H9 (cell line): ENCODE data around the gene WBP1. TPM values are rescaled to one million over a fixed set of nuclear protein-coding genes. Genes with fewer than 3 reads are reported as not detected.

Experiments
- DNase-seq: peaks from one replicate; pipeline ENCODE4 v3.0.0-alpha.2; 2017
- H2AFZ ChIP-seq: one replicate; pipeline ENCODE4 v1.6.1; 2013; ENCODE audit warnings: mild to moderate bottlenecking, low read length, control low read depth, moderate library complexity
- H2AK5ac ChIP-seq: 2 replicates; pipeline ENCODE4 v1.6.1; 2013; ENCODE audit warnings: low read length, control low read depth, mixed read lengths; ENCODE audit not compliant: insufficient read length
- H2BK120ac ChIP-seq: one replicate; pipeline ENCODE4 v1.6.1; 2013; ENCODE audit warnings: low read depth, mild to moderate bottlenecking, low read length, control low read depth, inconsistent platforms; ENCODE audit not compliant: poor library complexity, severe bottlenecking
- H2BK12ac ChIP-seq: 2 replicates; pipeline ENCODE4 v1.6.1; 2013; ENCODE audit warnings: low read length, control low read depth, mixed read lengths, low read depth; ENCODE audit not compliant: insufficient read length
- H2BK15ac ChIP-seq: 2 replicates; pipeline ENCODE4 v1.6.1; 2013; ENCODE audit warnings: low read depth, low read length, control low read depth
- H2BK20ac ChIP-seq: one replicate; pipeline ENCODE4 v1.6.1; 2013; ENCODE audit warnings: low read depth, mild to moderate bottlenecking, low read length, control low read depth, inconsistent platforms; ENCODE audit not compliant: poor library complexity, severe bottlenecking
- H2BK5ac ChIP-seq: 2 replicates; pipeline ENCODE4 v1.6.1; 2013; ENCODE audit warnings: low read length, control low read depth, mixed read lengths; ENCODE audit not compliant: insufficient read length
- H3K14ac ChIP-seq: 2 replicates; pipeline ENCODE4 v1.6.1; 2013; ENCODE audit warnings: low read length, control low read depth; ENCODE audit not compliant: insufficient read depth
- H3K18ac ChIP-seq: 2 replicates; pipeline ENCODE4 v1.6.1; 2013; ENCODE audit warnings: low read depth, mild to moderate bottlenecking, mixed read lengths, low read length, control low read depth; ENCODE audit not compliant: insufficient read length
- H3K23ac ChIP-seq: 2 replicates; pipeline ENCODE4 v1.6.1; 2013; ENCODE audit warnings: low read length, control low read depth, mixed read lengths, low read depth; ENCODE audit not compliant: insufficient read length
- H3K23me2 ChIP-seq: 2 replicates; pipeline ENCODE4 v1.6.1; 2013; ENCODE audit warnings: low read depth, mild to moderate bottlenecking, mixed read lengths, low read length, control low read depth; ENCODE audit not compliant: insufficient read length, poor library complexity, severe bottlenecking
- H3K27ac ChIP-seq: 2 replicates; pipeline ENCODE4 v1.5.1; 2013; ENCODE audit warnings: low read length, control low read depth, mixed read lengths, low read depth; ENCODE audit not compliant: insufficient read length
- H3K27me3 ChIP-seq: 2 replicates; pipeline ENCODE4 v1.6.1; 2013; ENCODE audit warnings: low read length, control low read depth, inconsistent platforms; ENCODE audit not compliant: insufficient read depth
- H3K4ac ChIP-seq: 2 replicates; pipeline ENCODE4 v1.6.1; 2013; ENCODE audit warnings: low read depth, mild to moderate bottlenecking, control low read depth, inconsistent platforms, low read length, moderate library complexity
- H3K4me1 ChIP-seq: 2 replicates; pipeline ENCODE4 v1.6.1; 2013; ENCODE audit warnings: low read length, control low read depth, inconsistent platforms; ENCODE audit not compliant: insufficient read depth
- H3K4me2 ChIP-seq: 2 replicates; pipeline ENCODE4 v1.6.1; 2013; ENCODE audit warnings: low read length, control low read depth, mixed read lengths; ENCODE audit not compliant: insufficient read length, insufficient read depth
- H3K56ac ChIP-seq: 2 replicates; pipeline ENCODE4 v1.6.1; 2013; ENCODE audit warnings: low read depth, mild to moderate bottlenecking, mixed read lengths, low read length, control low read depth; ENCODE audit not compliant: insufficient read length
- H3K79me1 ChIP-seq: 2 replicates; pipeline ENCODE4 v1.6.1; 2013; ENCODE audit warnings: low read depth, mild to moderate bottlenecking, moderate library complexity, low read length, control low read depth, inconsistent platforms; ENCODE audit not compliant: insufficient read depth, poor library complexity, severe bottlenecking
- H3K79me2 ChIP-seq: 2 replicates; pipeline ENCODE4 v1.6.1; 2013; ENCODE audit warnings: low read length, control low read depth, inconsistent platforms; ENCODE audit not compliant: insufficient read depth
- H3K9ac ChIP-seq: 2 replicates; pipeline ENCODE4 v1.6.1; 2013; ENCODE audit warnings: low read length, control low read depth, mixed read lengths; ENCODE audit not compliant: insufficient read length; ENCODE audit errors: extremely low read depth
- H3K9me3 ChIP-seq: one replicate; pipeline ENCODE4 v1.6.1; 2013; ENCODE audit warnings: low read depth, low read length, inconsistent platforms; ENCODE audit not compliant: control insufficient read depth
- H3T11ph ChIP-seq: one replicate; pipeline ENCODE4 v1.6.1; 2013; ENCODE audit warnings: mild to moderate bottlenecking, low read length, control low read depth, inconsistent platforms
- H4K20me1 ChIP-seq: one replicate; pipeline ENCODE4 v1.6.1; 2013; ENCODE audit not compliant: control insufficient read depth, insufficient read length, insufficient read depth
- H4K5ac ChIP-seq: 2 replicates; pipeline ENCODE4 v1.6.1; 2013; ENCODE audit warnings: low read depth, mild to moderate bottlenecking, mixed read lengths, low read length, control low read depth; ENCODE audit not compliant: insufficient read length
- H4K8ac ChIP-seq: replicated peaks from 2 replicates; pipeline ENCODE4 v1.6.1; 2013; ENCODE audit warnings: low read length, control low read depth, mixed read lengths, low read depth; ENCODE audit not compliant: insufficient read length
- H4K91ac ChIP-seq: 2 replicates; pipeline ENCODE4 v1.6.1; 2013; ENCODE audit warnings: low read depth, mild to moderate bottlenecking, moderate library complexity, mixed read lengths, low read length, control low read depth; ENCODE audit not compliant: insufficient read length
- H3K27ac Mint-ChIP-seq, 3 experiments: 2 replicates in 2 of 3; 3 replicates in 1 of 3; pipeline ENCODE4 v1.8.0; 2020 to 2021; ENCODE audit warnings: mixed read lengths in 3 of 3, mild to moderate bottlenecking in 1 of 3, moderate library complexity in 1 of 3
- H3K27me3 Mint-ChIP-seq: 2 replicates; pipeline ENCODE4 v1.8.0; 2021; ENCODE audit warnings: low read depth, mild to moderate bottlenecking, moderate library complexity, mixed read lengths
- H3K36me3 Mint-ChIP-seq, 3 experiments: 2 replicates in 2 of 3; 3 replicates in 1 of 3; pipeline ENCODE4 v1.8.0; 2020 to 2021; ENCODE audit warnings: low read depth in 3 of 3, mixed read lengths in 3 of 3; ENCODE audit not compliant: insufficient read depth in 1 of 3
- H3K4me1 Mint-ChIP-seq, 2 experiments: 2 replicates each; pipeline ENCODE4 v1.8.0; 2020; ENCODE audit warnings: mixed read lengths in 2 of 2
- H3K4me3 Mint-ChIP-seq, 2 experiments: 2 replicates in 1 of 2; 3 replicates in 1 of 2; pipeline ENCODE4 v1.8.0; 2020 to 2021; ENCODE audit warnings: mild to moderate bottlenecking in 2 of 2, mixed read lengths in 2 of 2, moderate library complexity in 1 of 2
- H3K9me3 Mint-ChIP-seq, 2 experiments: 2 replicates in 1 of 2; 3 replicates in 1 of 2; pipeline ENCODE4 v1.8.0; 2020; ENCODE audit warnings: mild to moderate bottlenecking in 2 of 2, mixed read lengths in 2 of 2, moderate library complexity in 1 of 2
- CTCF ChIP-seq: fragments of 200-600 bp; sonication (generic); conservative IDR thresholded peaks from 3 replicates; pipeline ENCODE4 v1.8.0; 2021; ENCODE audit warnings: antibody characterized with exemption, mild to moderate bottlenecking
- WGBS: extraction: QIAGEN DNeasy Blood & Tissue Kit; methylation state at CpG from one replicate; pipeline ENCODE4 v1.1.7; 2013; ENCODE audit warnings: missing lambda C conversion rate, low lambda C conversion rate, mixed read lengths; ENCODE audit not compliant: insufficient read length; ENCODE audit errors: extremely low coverage; 5-methylcytosine and 5-hydroxymethylcytosine counted together
- total RNA-seq: library from RNA; stranded (reverse); gene quantifications from 2 replicates; pipeline ENCODE4 v1.2.1, GENCODE V29; 2021

The WBP1 gene
- total RNA-seq, 1 experiment from 2014 or later, result 82.1 TPM

GRCh38 chr2:74424139-74424992, 33.9 kb upstream of the WBP1 start:
- DNase-seq, result no peak
- H2BK20ac ChIP-seq, result no peak overlapping the region
- no peak overlapping the region for H3K4me2 ChIP-seq
- no peak overlapping the region for H2BK12ac ChIP-seq
- H2AFZ ChIP-seq, result no peak overlapping the region
- no peak overlapping the region for H4K8ac ChIP-seq
- no peaks in the 10 kb centered on the region for H3K4me1 ChIP-seq
- H3K9ac ChIP-seq, result no peak overlapping the region
- H2BK120ac ChIP-seq, result no peak overlapping the region
- H4K20me1 ChIP-seq, result no peaks in the 10 kb centered on the region
- no peak for TF ChIP-seq CTCF
- no peak overlapping the region for H3K27ac ChIP-seq
- H3K9me3 Mint-ChIP-seq, result no peaks in the 10 kb centered on the region; a peak in 1 of 5 replicates
- H4K5ac ChIP-seq, result no peak overlapping the region
- H3K23me2 ChIP-seq, result peaks cover 9% of the 10 kb centered on the region
- peak overlapping the region in 2 of 3 experiments; percentile 43 to 55; a peak in 2 of 7 replicates for H3K27ac Mint-ChIP-seq
- no peak overlapping the region for H3K18ac ChIP-seq
- H3K9me3 ChIP-seq, result no peaks in the 10 kb centered on the region
- H3K56ac ChIP-seq, result no peak overlapping the region
- no peak overlapping the region for H2AK5ac ChIP-seq
- no CpG with 5 or more reads among the region's 5 CpGs for WGBS
- H3K27me3 Mint-ChIP-seq, result peaks cover 25% of the 10 kb centered on the region
- no peak overlapping the region for H3T11ph ChIP-seq
- no peak overlapping the region for H2BK5ac ChIP-seq
- no peaks in the 10 kb centered on the region for H3K27me3 ChIP-seq
- H3K4me3 Mint-ChIP-seq, result 0 out of 5 replicates have a peak overlapping the region, but pooled peaks of 1 of the 2 experiments have one; percentile 5
- no peaks in the 10 kb centered on the region for H3K79me1 ChIP-seq
- H3K4me1 Mint-ChIP-seq, result peaks cover 11 to 14% of the 10 kb centered on the region in 2 experiments
- H4K91ac ChIP-seq, result no peak overlapping the region
- no peak overlapping the region for H3K4ac ChIP-seq
- H2BK15ac ChIP-seq, result no peak overlapping the region
- no peaks in the 10 kb centered on the region for H3K79me2 ChIP-seq
- peaks cover 24 to 55% (median 51%) of the 10 kb centered on the region in 3 experiments for H3K36me3 Mint-ChIP-seq
- no peak overlapping the region for H3K23ac ChIP-seq
- H3K14ac ChIP-seq, result no peak overlapping the region
